ENCODE results near the gene STK32C.

GRCh38 chr10:132209978-132210530, 97.7 kb downstream of the STK32C start:
- no peak for TF ChIP-seq EZH2 (IDR thresholded peaks at IDR 0.05)
- no peak for TF ChIP-seq FOXP2 (optimal IDR thresholded peaks at IDR 0.05; ENCODE audit: control extremely low read depth, extremely low read length, insufficient read depth)

All from SK-N-MC (cell line).